GM21528 (cell line): ENCODE measurements around the gene DLD.
A peak's percentile ranks its signal among the peaks of the same experiment; 100 is the strongest.
"Not testable (repeated sequence)": the region's sequence is repeated elsewhere in the genome, so short reads cannot be mapped to it uniquely, and the experiment has no call there.

ENCODE experiments used
- ATAC-seq: cut with Tn5 transposase; IDR thresholded peaks from one replicate; pipeline ENCODE4 v1.9.1; 2021; ENCODE audit warnings: mild to moderate bottlenecking, moderate library complexity; ENCODE audit not compliant: unreplicated experiment, low FRiP score

DLD gene, protein sequence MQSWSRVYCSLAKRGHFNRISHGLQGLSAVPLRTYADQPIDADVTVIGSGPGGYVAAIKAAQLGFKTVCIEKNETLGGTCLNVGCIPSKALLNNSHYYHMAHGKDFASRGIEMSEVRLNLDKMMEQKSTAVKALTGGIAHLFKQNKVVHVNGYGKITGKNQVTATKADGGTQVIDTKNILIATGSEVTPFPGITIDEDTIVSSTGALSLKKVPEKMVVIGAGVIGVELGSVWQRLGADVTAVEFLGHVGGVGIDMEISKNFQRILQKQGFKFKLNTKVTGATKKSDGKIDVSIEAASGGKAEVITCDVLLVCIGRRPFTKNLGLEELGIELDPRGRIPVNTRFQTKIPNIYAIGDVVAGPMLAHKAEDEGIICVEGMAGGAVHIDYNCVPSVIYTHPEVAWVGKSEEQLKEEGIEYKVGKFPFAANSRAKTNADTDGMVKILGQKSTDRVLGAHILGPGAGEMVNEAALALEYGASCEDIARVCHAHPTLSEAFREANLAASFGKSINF

DNA sequence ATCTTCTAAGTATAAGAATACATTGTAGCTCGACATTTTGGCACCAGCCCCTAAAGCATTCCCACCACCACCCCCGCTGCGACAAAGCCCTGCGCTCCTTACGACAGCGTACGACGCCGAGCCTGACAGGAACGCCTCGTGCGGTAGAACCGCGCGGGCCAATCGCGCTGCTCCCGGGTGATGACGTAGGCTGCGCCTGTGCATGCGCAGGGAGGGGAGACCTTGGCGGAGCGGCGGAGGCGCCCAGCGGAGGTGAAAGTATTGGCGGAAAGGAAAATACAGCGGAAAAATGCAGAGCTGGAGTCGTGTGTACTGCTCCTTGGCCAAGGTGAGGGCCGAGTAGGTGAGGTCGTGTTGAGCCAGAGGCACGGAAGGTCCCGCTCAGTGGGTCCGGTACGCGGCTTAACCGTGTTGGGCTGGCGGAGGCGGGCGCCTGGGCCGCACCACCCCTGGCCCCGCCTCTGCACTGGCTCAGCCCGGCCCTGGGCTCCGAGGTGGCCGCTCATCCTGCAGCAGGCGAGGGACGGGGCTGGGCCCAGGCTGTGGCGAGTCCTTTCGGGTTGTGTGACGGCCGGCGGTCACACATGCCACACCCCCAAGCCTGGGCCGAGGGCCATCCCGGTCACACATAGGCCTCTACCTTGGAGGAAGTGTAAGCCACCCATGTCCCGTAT is at the start of gene DLD:
Gene DLD, plus strand, starts transcription at position 222 of the 674 bp plus-strand sequence. Its CDS starts 68 bp downstream, at position 290.
- peak; percentile 99 for ATAC-seq

DNA sequence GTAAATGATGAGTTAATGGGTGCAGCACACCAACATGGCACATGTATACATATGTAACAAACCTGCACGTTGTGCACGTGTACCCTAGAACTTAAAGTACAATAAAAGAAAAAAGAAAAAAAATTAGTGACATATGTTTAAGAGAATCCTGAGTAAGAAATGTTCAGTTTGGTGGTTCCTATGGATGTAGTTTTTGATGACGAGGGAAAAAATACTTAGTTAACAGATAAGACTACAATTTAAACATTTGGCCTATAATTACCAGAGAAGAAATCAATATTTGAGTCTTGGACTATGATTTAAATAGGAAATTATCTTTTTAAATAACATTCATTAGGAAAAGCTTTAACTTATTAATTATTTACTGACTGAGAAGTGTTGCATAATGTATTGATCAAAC is 48.8 kb upstream of the DLD start:
- no peak for ATAC-seq

DNA sequence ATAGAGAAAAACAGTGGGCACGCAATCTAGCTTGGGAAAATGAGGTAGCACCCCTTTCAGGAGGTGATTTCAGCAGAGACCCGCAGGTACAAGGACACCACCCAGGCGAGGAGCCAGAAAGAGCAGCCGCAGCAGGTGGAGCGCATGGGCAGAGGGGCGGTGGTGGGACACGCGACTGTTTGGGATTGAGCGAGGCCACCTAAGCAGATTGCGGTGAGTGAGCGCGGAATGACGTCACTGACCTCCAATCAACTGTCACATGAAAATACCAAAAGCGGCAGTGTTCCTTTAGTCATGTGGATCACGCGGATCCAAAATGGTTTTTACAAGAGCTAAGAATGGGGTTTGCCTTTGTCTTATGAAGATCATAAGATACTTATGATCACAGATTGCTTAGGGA is 47.8 kb upstream of the DLD start:
- no peak for ATAC-seq

DNA sequence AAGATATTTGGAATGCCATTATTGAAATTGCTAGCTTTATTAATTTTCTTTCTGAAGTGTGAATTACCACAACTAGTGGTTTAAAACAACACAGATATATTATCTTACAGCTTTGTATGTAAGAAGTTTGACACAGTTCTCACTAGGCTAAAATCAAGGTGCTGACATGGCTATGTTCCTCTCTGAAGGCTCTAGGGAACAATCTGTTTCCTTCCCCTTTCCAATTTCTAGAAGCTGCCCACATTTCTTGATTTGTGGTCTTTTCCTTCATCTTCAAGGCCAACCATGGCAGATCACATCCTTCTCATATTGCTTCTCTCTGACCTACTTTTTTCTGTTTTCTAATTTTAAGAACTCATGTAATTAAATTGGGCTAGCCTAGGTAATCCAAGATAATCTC is 44.7 kb upstream of the DLD start:
- ATAC-seq: no peak

DNA sequence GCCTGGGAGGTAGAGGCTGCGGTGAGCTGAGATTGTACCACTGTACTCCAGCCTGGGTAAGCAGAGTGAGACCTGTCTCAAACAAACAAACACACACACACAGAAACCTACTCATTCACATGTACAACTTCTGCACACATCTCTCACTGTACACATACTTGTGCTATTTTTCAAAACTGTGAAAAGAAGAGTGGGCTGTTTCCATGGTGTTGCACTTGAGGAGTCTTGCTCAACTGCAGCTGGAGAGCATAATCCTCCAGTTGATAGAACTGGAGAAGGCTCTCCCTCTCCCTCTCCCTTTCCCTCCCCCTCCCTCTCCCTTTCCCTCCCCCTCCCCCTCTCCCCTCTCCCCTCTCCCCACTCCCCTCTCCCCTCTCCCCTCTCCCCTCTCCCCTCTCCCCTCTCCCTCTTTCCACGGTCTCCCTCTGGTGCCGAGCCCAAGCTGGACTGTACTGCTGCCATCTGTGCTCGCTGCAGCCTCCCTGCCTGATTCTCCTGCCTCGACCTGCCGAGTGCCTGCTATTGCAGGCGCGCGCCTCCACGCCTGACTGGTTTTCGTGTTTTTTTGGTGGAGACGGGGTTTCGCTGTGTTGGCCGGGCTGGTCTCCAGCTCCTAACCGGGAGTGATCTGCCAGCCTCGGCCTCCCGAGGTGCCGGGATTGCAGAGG is 43.7 kb upstream of the DLD start:
- ATAC-seq: no peak

DNA sequence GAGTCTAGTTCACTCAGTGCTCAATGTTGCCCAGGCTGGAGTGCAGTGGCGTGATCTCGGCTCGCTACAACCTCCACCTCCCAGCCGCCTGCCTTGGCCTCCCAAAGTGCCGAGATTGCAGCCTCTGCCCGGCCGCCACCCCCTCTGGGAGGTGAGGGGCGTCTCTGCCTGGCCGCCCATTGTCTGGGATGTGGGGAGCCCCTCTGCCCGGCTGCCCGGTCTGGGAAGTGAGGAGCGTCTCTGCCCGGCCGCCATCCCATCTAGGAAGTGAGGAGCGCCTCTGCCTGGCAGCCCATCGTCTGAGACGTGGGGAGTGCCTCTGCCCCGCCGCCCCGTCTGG is 43.2 kb upstream of the DLD start:
- ATAC-seq: not testable (repeated sequence)

DNA sequence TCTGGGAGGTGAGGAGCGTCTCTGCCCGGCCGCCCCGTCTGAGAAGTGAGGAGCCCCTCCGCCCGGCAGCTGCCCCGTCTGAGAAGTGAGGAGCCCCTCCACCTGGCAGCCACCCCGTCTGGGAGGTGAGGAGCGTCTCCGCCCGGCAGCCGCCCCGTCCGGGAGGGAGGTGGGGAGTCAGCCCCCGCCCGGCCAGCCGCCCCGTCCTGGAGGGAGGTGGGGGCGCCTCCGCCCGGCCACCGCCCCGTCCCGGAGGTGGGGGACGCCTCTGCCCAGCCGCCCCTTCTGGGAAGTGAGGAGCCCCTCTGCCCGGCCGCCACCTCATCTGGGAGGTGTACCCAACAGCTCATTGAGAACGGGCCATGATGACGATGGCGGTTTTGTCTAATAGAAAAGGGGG is 42.8 kb upstream of the DLD start:
- not testable (repeated sequence) for ATAC-seq

DNA sequence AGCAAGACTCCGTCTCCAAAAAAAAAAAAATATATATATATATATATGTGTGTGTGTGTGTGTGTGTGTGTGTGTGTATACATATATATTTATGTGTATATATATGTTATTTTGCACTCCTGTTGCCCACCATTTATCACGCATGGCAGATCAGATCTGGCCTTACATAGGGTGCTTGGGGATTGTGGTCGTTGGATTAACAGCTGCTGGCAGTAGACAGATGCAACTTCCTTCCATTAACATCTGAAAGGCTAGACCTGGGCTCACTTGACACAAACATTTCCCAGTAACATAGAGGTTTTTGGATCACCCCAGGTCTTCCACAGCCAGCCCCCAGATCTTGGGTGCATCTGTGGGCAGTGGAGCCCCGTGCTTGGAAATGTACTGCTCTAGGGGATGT is 40.8 kb upstream of the DLD start:
- no peak for ATAC-seq

DNA sequence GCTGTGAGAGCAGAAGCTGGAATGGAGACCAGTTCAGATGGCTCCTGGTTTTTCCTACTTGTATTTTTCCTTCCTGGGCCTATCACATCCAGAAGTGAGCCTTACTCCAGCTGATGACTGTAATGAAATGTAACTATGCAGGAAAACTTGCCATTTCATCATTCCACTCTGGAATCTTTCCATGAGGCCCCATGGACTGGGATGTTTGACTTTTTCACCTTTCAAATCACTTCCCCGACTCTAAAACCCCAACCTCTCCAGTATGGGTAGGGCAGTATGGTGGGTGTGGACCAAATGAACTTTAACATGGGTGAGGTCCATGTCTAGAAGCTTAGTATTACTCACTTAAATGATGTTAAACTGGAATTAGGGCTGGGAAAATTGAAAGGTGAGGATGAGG is 40.3 kb upstream of the DLD start:
- no peak for ATAC-seq

DNA sequence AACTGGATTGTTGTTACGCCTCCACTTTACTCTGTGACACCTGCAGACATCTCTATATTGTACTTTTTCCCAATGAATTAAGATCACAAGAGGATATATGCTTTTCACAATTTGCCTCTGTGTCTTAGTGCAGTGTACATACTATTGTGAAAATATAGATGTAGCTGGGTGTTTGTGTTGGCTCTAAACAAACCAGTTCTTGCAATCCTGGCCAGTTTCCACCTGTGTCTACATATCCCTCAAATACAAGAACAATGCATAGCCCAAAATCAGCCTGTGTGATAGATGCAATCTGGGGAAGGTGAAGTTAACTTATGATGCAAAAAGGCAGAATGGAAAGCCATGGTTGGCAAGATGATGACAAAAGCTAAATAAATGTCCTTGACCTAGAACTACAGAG is 36.5 kb upstream of the DLD start:
- no peak for ATAC-seq

DNA sequence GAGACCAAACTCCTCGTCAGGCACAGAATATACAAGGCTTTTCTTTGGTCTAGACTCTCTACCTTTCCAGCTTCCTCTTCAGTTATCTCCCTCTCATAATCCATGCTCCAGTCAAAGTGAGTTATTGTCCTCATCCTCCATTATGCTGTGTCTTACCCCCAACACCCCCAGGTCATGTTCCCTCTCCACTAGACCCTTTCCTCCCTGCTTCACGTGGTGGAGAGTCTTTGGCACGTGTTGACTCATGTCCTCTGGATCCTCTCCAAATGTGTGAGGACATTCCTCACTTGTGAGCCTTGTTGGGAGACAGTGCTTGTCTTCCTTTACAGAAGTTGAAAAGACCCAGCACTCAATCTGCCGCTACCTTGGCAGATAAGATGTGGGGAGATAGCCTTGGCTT is 36.0 kb upstream of the DLD start:
- ATAC-seq: no peak

DNA sequence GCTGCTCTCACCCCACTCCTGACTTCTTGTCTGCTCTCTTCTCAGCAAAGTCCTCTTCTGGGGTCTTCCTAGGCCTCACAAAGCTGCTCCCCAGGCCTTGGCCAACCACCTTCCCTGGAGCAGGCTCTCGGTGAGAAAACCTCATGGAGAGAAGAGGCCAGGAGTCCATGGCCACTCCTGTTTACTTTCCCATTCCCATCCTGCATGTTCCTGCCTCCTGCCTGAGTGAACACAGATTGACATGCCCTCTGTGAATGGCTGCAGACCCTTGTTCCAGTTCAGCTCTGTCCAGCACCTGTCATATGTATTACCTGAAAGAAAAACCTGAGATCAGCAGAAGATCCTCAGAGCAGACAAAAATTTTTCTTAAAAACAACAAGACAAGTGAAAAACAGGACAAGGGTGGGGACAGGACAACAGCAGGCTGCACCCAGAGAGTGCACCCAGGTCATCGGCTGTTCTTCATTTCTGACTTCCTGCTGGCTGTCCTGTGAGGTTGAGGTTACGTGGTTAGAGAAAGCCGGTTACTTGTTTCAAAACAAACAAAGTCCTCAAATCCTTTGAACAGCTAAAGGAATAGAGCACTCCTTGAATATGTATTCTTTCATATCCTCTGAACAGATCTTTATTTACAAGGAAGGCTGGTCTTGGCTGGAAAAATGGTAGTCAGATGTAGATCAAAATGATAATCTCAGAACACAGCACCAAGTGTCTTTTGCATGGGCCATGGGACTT is 34.0 kb upstream of the DLD start:
- no peak for ATAC-seq

DNA sequence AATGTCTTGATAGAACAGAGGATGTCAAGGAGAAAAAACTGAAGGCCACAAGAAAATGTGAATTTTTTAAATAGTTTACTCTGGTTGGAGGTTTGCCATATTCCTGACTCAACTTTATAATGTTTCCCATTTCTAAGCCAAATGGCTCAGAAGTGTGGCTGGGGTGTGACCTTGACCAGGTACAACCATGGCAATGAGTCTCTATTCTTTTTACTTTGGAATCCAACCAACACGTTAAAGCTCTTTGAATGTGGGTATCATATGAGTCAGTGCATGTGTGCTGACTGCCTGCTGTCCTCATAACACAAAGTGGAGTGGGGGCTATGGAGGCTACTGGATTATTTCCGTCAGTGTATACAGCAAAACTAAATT is 33.5 kb upstream of the DLD start:
- no peak for ATAC-seq

DNA sequence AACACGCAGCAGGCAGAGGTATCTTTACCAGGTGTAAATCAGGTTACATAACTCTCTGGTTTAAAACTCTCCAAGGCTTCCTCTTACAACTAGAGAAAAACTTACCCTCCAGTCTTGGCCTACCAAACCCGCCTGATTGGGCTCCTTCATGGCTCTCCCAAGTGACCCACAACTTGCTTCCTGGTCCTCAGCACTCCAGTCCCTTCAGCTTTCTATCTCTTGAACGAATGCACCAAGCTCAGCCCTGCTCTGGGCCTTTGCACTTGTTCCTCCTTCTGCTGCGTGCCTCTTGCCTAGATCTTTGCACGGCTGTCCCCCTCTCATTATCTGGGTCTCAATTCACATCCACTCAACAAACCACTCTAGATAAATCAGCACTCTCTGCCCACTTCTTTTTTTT is 32.7 kb upstream of the DLD start:
- no peak for ATAC-seq

DNA sequence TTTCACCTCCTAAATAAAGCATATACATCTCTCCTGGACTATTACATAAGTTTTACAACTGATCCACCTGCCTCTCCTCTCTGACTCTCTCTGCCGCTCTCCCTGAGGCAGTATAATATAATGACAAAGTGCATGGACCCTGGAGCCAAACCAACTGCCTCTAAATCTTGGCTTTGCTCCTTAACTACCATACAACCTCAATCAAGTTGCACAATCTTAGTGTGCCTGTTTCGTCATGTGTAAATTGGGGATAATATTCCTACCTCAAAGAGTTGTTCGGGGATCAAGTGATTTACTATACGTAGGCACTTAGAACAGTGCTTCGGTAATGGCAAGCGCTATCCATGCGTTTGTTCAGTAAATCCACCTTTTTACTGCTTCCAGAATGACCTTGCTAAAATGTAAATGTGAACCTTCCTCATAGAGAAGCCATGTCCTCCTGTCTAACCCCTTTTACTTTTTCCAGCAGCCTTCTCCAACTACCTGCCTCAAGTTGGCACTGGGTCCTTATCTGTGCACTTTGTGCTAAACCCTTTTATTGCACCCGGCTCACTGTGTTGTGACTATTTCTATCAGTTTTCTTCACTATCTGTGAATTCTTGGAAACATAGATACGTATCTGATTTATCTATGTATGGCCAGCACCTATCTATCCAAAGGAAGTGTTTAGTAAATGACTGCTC is 30.6 kb upstream of the DLD start:
- ATAC-seq: no peak

DNA sequence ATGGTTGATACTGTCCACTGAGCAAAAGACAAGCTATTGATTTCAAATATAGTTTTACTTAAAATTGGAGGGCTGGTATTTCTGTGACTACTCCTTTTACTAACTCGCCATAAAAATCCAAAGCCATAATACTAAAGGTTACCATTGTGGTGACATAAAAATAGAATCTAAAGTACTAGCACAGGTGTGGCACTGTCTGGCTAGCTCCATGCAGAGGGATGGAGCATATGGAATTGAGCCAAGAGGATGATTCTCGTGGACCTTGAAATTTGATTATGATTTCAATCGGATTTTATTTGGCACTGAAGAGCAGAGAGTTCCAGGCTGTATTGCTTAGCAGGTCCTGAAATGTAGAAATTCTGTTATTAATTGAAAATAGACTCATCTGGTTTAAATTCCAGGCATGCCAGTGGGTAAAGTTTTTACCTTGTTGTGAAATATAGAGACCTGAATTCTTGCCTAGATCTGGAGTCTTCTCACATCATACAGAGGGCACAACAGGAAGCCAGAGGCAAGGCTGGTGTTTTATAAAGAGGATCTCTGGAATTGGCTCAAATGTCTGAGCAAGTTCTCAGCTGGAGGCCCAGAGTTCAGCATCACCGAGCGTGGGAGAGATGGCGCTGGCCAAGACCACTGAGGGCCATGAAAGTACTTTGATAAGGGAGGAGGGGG is 29.9 kb upstream of the DLD start:
- ATAC-seq: no peak

DNA sequence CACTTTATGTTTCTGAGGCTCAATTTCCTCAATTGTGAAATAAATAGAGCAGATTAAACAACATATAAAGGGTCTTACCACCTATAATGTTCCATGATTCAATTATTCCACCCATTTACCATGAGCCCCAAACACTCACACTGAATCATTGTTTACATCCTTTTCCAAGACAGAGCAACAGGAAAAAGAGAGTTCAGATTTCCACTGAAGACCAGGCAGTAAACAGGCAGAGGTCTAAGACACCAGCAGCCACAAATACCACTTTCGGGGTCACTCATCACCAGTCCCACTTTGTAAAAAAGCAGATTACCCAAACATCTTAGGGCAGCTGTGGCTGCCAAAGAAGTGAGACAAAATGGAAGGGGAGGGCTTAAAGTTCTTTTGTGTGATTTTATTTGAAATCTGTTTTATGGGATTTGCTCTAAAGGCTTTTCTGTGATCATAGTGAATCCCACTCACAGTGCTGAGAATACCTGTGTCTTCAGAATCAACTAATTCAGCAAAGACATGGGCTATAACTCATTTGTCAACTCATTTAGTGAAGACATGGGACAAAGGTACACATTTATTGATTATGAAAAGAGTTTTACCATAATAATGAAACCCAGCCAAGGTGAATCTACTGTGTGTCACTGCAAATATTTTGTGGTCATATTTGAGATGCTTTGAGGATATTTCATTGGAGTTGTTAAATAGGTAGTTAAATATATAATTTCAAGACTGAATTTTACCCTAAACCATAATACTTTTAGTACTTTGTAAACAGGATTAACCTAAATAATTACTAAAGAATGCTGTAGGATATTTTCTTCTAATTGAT is 24.8 kb upstream of the DLD start:
- no peak for ATAC-seq

DNA sequence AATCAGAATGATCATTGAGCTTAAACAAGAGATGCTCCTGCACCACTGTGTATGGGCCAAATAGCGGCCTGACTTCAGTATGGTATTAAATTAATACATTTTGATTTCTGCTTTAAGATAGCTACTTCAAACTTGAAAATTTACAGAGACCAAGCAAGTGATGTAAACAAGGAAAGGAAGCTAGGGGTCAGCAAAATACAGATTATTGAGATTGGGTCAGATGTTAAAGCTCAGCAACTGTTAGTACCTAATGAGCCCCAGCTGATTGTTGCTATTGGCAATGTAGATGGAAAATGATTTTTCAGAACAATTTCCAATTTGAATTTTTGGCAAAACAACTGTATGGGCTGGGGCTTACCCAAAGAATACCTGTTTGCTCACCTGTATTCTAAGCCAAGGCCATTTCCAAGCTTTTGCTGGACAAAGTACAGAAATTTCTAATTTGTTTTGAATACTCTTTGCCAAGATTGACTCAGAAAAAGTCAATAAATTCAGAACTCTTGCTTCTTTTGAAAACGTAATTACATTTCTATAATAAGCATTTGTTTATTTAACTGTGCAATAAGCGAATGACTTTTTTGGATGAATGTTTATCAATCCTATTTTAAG is 23.0 kb upstream of the DLD start:
- no peak for ATAC-seq
